Colonic mucosa (tissue), 4 donors: ENCODE measurements around the gene CRY1. TPM values are rescaled to one million over a fixed set of nuclear protein-coding genes. Genes with fewer than 3 reads are reported as not detected.

Experiments
- DNase-seq: peaks from one replicate; pipeline ENCODE4 v3.0.0-alpha.2; 2020
- H3K27ac ChIP-seq: fragments of 200-600 bp; one replicate; pipeline ENCODE4 v1.8.0; 2021
- H3K27me3 ChIP-seq: fragments of 200-600 bp; one replicate; pipeline ENCODE4 v1.8.0; 2021
- H3K36me3 ChIP-seq: fragments of 200-600 bp; one replicate; pipeline ENCODE4 v1.8.0; 2021
- H3K4me1 ChIP-seq: fragments of 200-600 bp; one replicate; pipeline ENCODE4 v1.8.0; 2021; ENCODE audit warnings: mild to moderate bottlenecking
- H3K4me3 ChIP-seq: fragments of 200-600 bp; one replicate; pipeline ENCODE4 v1.8.0; 2021
- H3K9ac ChIP-seq, 2 donors: one replicate each; pipeline ENCODE4 v1.7.0; 2013; ENCODE audit warnings: control low read depth in 2 of 2, low read depth in 2 of 2, low read length in 2 of 2
- H3K9me3 ChIP-seq: fragments of 200-600 bp; one replicate; pipeline ENCODE4 v1.8.0; 2021
- CTCF ChIP-seq: fragments of 200-600 bp; IDR thresholded peaks from one replicate; pipeline ENCODE4 v1.8.0; 2022; ENCODE audit warnings: antibody characterized with exemption, mild to moderate bottlenecking
- intact Hi-C: fragments of 100-400 bp; cut with DNase I; formaldehyde crosslinking; loops from one replicate; pipeline ENCODE4 v1.14.1; 2022
- total RNA-seq, 2 donors: library from RNA; stranded (reverse); fragmentation: NEBNext Ultra II Directional in 1 of 2; extraction: Animal tissue kit (Norgen Biotek cat#: 25700) in 1 of 2; gene quantifications; one replicate each; pipeline ENCODE4 v1.2.1, GENCODE V29; 2021
- donor health status: healthy.
- donor health status: DM: no; HTN: no; CAD: no.
- donor health status: DM: no; HTN: no; CAD: no.

The CRY1 gene
- total RNA-seq, 2 donors from 2014 or later: 14.2 to 22.5 TPM

GRCh38 chr12:106975993-106976658, 117.2 kb downstream of the CRY1 start:
- H3K27me3 ChIP-seq: no peaks in the 10 kb centered on the region
- no peak for DNase-seq
- no peaks in the 10 kb centered on the region for H3K4me1 ChIP-seq
- H3K36me3 ChIP-seq: no peaks in the 10 kb centered on the region
- TF ChIP-seq CTCF: no peak
- intact Hi-C loops: no loop called here
- no peak overlapping the region for H3K9ac ChIP-seq
- H3K4me3 ChIP-seq: no peak overlapping the region
- H3K9me3 ChIP-seq: no peaks in the 10 kb centered on the region
- H3K27ac ChIP-seq: peak overlapping the region; percentile 36

GRCh38 chr12:106975098-106975497, 118.3 kb downstream of the CRY1 start:
- H3K27ac ChIP-seq: no peak overlapping the region

GRCh38 chr12:106974511-106974910, 118.8 kb downstream of the CRY1 start:
- H3K4me1 ChIP-seq: no peaks in the 10 kb centered on the region
- DNase-seq: no peak
- H3K9me3 ChIP-seq: no peaks in the 10 kb centered on the region
- TF ChIP-seq CTCF: no peak
- no peaks in the 10 kb centered on the region for H3K27me3 ChIP-seq
- intact Hi-C loops: no loop called here
- H3K9ac ChIP-seq: no peak overlapping the region
- no peak overlapping the region for H3K4me3 ChIP-seq
- no peak overlapping the region for H3K27ac ChIP-seq
- H3K36me3 ChIP-seq: no peaks in the 10 kb centered on the region

More at GRCh38 chr12:106975098-106975497, 118.3 kb downstream of the CRY1 start:
- Histone ChIP-seq H3K4me1 (no peaks in the 10 kb centered on the region), H3K27me3 (no peaks in the 10 kb centered on the region), H3K4me3 (no peak overlapping the region), H3K9ac (no peak overlapping the region), H3K9me3 (no peaks in the 10 kb centered on the region), H3K36me3 (no peaks in the 10 kb centered on the region)
- intact Hi-C loops: no loop called here
- TF ChIP-seq CTCF: no peak
- DNase-seq: no peak

DNA sequence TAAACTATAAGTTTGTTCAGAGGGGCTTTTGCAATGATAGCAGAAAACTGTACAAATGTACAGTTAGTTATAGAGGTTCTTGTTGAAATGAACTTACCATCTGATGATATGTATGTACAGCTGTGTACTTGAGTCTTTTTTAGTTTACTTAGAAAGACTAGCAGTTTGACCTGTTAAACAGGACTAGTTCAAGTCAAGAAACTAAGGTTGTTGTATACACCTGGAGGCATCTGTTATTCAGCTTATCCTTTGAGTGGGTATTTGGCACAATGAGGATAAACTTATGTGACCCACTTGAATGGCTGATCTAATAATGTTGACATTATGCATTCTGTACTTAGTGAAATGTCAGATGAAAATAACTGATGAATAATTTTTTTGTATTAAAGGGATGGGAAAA, 119.8 kb downstream of the CRY1 start:
- Histone ChIP-seq H3K27me3 (no peaks in the 10 kb centered on the region), H3K4me1 (no peaks in the 10 kb centered on the region), H3K27ac (no peak overlapping the region), H3K4me3 (no peak overlapping the region), H3K9ac (no peak overlapping the region), H3K36me3 (no peaks in the 10 kb centered on the region), H3K9me3 (no peaks in the 10 kb centered on the region)
- no peak for DNase-seq
- intact Hi-C loops: no loop called here
- TF ChIP-seq CTCF: no peak

GRCh38 chr12:106971065-106971464, 122.3 kb downstream of the CRY1 start:
- H3K27ac ChIP-seq: no peak overlapping the region
- H3K4me1 ChIP-seq: no peaks in the 10 kb centered on the region
- no peaks in the 10 kb centered on the region for H3K36me3 ChIP-seq
- no peaks in the 10 kb centered on the region for H3K27me3 ChIP-seq
- H3K9ac ChIP-seq: no peak overlapping the region
- DNase-seq: no peak
- TF ChIP-seq CTCF: no peak
- no peak overlapping the region for H3K4me3 ChIP-seq
- no peaks in the 10 kb centered on the region for H3K9me3 ChIP-seq
- intact Hi-C loops: no loop called here
